A549 (cell line): ENCODE measurements around the gene HSPB1. TPM values are rescaled to one million over a fixed set of nuclear protein-coding genes. Genes with fewer than 3 reads are reported as not detected.

Experiments
- ATAC-seq, 2 experiments: fragments of 200-7000 bp in 1 of 2; fragments of >200 bp in 1 of 2; cut with Nextera tagmentation in 1 of 2; cut with Tn5 transposase in 1 of 2; 3 replicates each; pipeline versions ENCODE4 v1.8.0 to v1.9.1; 2018 to 2020; ENCODE audit warnings: mild to moderate bottlenecking in 1 of 2, moderate library complexity in 1 of 2
- CTCF ChIA-PET: fragments of 300-600 bp; sonication (Branson Sonifier 250); formaldehyde crosslinking; extraction: SDS; loops from one replicate; lab custom pipeline; 2021; ENCODE audit warnings: antibody characterized with exemption, inconsistent platforms; lab: Yijun Ruan, JAX
- POLR2A ChIA-PET: fragments of 350-600 bp; formaldehyde crosslinking; extraction: SDS; loops from one replicate; lab custom pipeline; 2021; ENCODE audit warnings: antibody characterized with exemption, inconsistent platforms; lab: Yijun Ruan, JAX
- DNase-seq, 2 experiments: peaks; one replicate each; pipeline versions ENCODE4 v3.0.0 to v3.0.0-alpha.2; 2011 to 2016; ENCODE audit warnings: low read depth in 1 of 2, low spot score in 1 of 2
- FAIRE-seq: peaks from 2 replicates; lab custom pipeline; 2011; peaks lifted over from hg19 to GRCh38; lab: Jason Lieb, UNC
- H3K27ac ChIP-seq, 2 experiments: fragments of >200 bp; sonication (Bioruptor Twin); formaldehyde crosslinking; 3 replicates each; pipeline ENCODE4 v1.5.1; 2016 to 2017
- H3K4me1 ChIP-seq: fragments of >200 bp; sonication (Bioruptor Twin); formaldehyde crosslinking; 3 replicates; pipeline ENCODE4 v1.6.1; 2016
- H3K4me2 ChIP-seq: fragments of >200 bp; sonication (Bioruptor Twin); formaldehyde crosslinking; 3 replicates; pipeline ENCODE4 v1.6.1; 2016
- H3K4me3 ChIP-seq: fragments of >200 bp; sonication (Bioruptor Twin); formaldehyde crosslinking; 3 replicates; pipeline ENCODE4 v1.5.1; 2016
- H3K9me3 ChIP-seq: fragments of >200 bp; sonication (Bioruptor Twin); formaldehyde crosslinking; 3 replicates; pipeline ENCODE4 v1.6.1; 2016
- ATOH8 ChIP-seq: fragments of 250-450 bp; sonication (Bioruptor Pico); IDR thresholded peaks from 2 replicates; pipeline ENCODE4 v1.5.0; 2020; ENCODE audit warnings: low read depth, mild to moderate bottlenecking, moderate library complexity
- BHLHE40 ChIP-seq: IDR thresholded peaks from 2 replicates; pipeline ENCODE4 v1.6.1; 2012; ENCODE audit warnings: low read depth, low read length, inconsistent platforms
- CEBPB ChIP-seq, 2 experiments: fragments of >200 bp in 1 of 2; sonication (Bioruptor Twin) in 1 of 2; formaldehyde crosslinking in 1 of 2; IDR thresholded peaks; 2 replicates each; pipeline ENCODE4 v1.6.1; 2012 to 2016
- CHD2 ChIP-seq: fragments of 150-350 bp; IDR thresholded peaks from 2 replicates; pipeline ENCODE4 v1.6.1; 2014; ENCODE audit warnings: low read length; ENCODE audit not compliant: partially characterized antibody
- E2F6 ChIP-seq: IDR thresholded peaks from 2 replicates; pipeline ENCODE4 v1.6.1; 2012; ENCODE audit warnings: low read depth, borderline replicate concordance
- ELK1 ChIP-seq: fragments of 150-350 bp; IDR thresholded peaks from 2 replicates; pipeline ENCODE4 v1.6.1; 2014; ENCODE audit warnings: low read depth, mild to moderate bottlenecking, low read length
- EP300 ChIP-seq, 2 experiments: fragments of >200 bp; sonication (Bioruptor Twin); formaldehyde crosslinking; IDR thresholded peaks; 2 replicates in 1 of 2; 3 replicates in 1 of 2; pipeline ENCODE4 v1.6.1; 2016 to 2017
- ESRRA ChIP-seq: fragments of 150-350 bp; IDR thresholded peaks from 2 replicates; pipeline ENCODE4 v1.6.1; 2014; ENCODE audit warnings: mild to moderate bottlenecking, low read length, borderline replicate concordance
- FOSB ChIP-seq: fragments of 250-450 bp; sonication (Bioruptor Pico); IDR thresholded peaks from 2 replicates; pipeline ENCODE4 v1.5.0; 2020; ENCODE audit warnings: mild to moderate bottlenecking, moderate library complexity
- FOSL2 ChIP-seq, 2 experiments: fragments of 450-650 bp in 1 of 2; fragments of >200 bp in 1 of 2; sonication (Bioruptor Twin) in 1 of 2; formaldehyde crosslinking; IDR thresholded peaks; 2 replicates each; pipeline versions ENCODE4 v1.5.0 to v1.6.1; 2016 to 2020; ENCODE audit warnings: mild to moderate bottlenecking in 1 of 2, moderate library complexity in 1 of 2
- HEYL ChIP-seq: fragments of 250-450 bp; sonication (Bioruptor Pico); IDR thresholded peaks from 2 replicates; pipeline ENCODE4 v1.8.0; 2021; ENCODE audit warnings: mild to moderate bottlenecking, moderate library complexity
- HMGXB4 ChIP-seq: fragments of 250-450 bp; sonication (Bioruptor Pico); IDR thresholded peaks from 2 replicates; pipeline ENCODE4 v1.5.0; 2021; ENCODE audit warnings: mild to moderate bottlenecking, moderate library complexity, borderline replicate concordance
- HOXA7 ChIP-seq: fragments of 250-450 bp; sonication (Bioruptor Pico); IDR thresholded peaks from 2 replicates; pipeline ENCODE4 v1.5.0; 2020; ENCODE audit warnings: mild to moderate bottlenecking, moderate library complexity
- HOXB13 ChIP-seq: fragments of 250-450 bp; sonication (Bioruptor Pico); IDR thresholded peaks from 2 replicates; pipeline ENCODE4 v1.5.0; 2020; ENCODE audit warnings: low read depth, mild to moderate bottlenecking, moderate library complexity
- HOXB5 ChIP-seq: fragments of 250-450 bp; sonication (Bioruptor Pico); IDR thresholded peaks from 2 replicates; pipeline ENCODE4 v1.5.0; 2020; ENCODE audit warnings: mild to moderate bottlenecking, moderate library complexity
- JUN ChIP-seq, 2 experiments: fragments of >200 bp; sonication (Bioruptor Twin); formaldehyde crosslinking; IDR thresholded peaks; 2 replicates in 1 of 2; 3 replicates in 1 of 2; pipeline ENCODE4 v1.6.1; 2016 to 2017
- KDM1A ChIP-seq: fragments of 200-600 bp; sonication (generic); IDR thresholded peaks from 2 replicates; pipeline ENCODE4 v1.6.1; 2016; ENCODE audit warnings: low read depth, mild to moderate bottlenecking
- MAX ChIP-seq: IDR thresholded peaks from 2 replicates; pipeline ENCODE4 v1.6.1; 2012
- NFE2L2 ChIP-seq: fragments of 150-350 bp; conservative IDR thresholded peaks from 2 replicates; pipeline ENCODE4 v1.6.1; 2014; ENCODE audit warnings: low read length
- PHF8 ChIP-seq: fragments of 200-600 bp; sonication (generic); IDR thresholded peaks from 2 replicates; pipeline ENCODE4 v1.6.1; 2016; ENCODE audit warnings: low read depth, mild to moderate bottlenecking, antibody characterized with exemption, moderate library complexity, borderline replicate concordance
- RARB ChIP-seq: fragments of 250-450 bp; sonication (Bioruptor Pico); IDR thresholded peaks from 2 replicates; pipeline ENCODE4 v1.8.0; 2021; ENCODE audit warnings: mild to moderate bottlenecking, moderate library complexity
- RCOR1 ChIP-seq: fragments of 150-350 bp; IDR thresholded peaks from 2 replicates; pipeline ENCODE4 v1.6.1; 2014; ENCODE audit warnings: antibody characterized with exemption, low read length, low read depth
- REST ChIP-seq: fragments of 200-600 bp; sonication (generic); IDR thresholded peaks from 2 replicates; pipeline ENCODE4 v1.6.1; 2016; ENCODE audit warnings: antibody characterized with exemption, mild to moderate bottlenecking, moderate library complexity
- RFX5 ChIP-seq: fragments of 450-650 bp; IDR thresholded peaks from 2 replicates; pipeline ENCODE4 v1.7.1; 2014; ENCODE audit warnings: antibody characterized with exemption, mild to moderate bottlenecking, moderate library complexity
- RNF2 ChIP-seq: fragments of 200-600 bp; sonication (generic); IDR thresholded peaks from 2 replicates; pipeline ENCODE4 v1.6.1; 2016; ENCODE audit warnings: low read depth, mild to moderate bottlenecking, antibody characterized with exemption, moderate library complexity, borderline replicate concordance
- SMC3 ChIP-seq: fragments of >200 bp; sonication (Bioruptor Twin); formaldehyde crosslinking; IDR thresholded peaks from 3 replicates; pipeline ENCODE4 v1.6.1; 2018; ENCODE audit warnings: inconsistent platforms
- SREBF2 ChIP-seq: fragments of 450-650 bp; IDR thresholded peaks from 2 replicates; pipeline ENCODE4 v1.6.1; 2014; ENCODE audit warnings: mild to moderate bottlenecking, moderate library complexity
- TFCP2L1 ChIP-seq: fragments of 250-450 bp; sonication (Bioruptor Pico); IDR thresholded peaks from 2 replicates; pipeline ENCODE4 v1.5.0; 2021; ENCODE audit warnings: mild to moderate bottlenecking
- USF2 ChIP-seq: fragments of 450-650 bp; IDR thresholded peaks from 2 replicates; pipeline ENCODE4 v1.6.1; 2014; ENCODE audit warnings: antibody characterized with exemption
- ZFP36 ChIP-seq: fragments of 450-650 bp; IDR thresholded peaks from 2 replicates; pipeline ENCODE4 v1.6.1; 2014; ENCODE audit warnings: borderline replicate concordance; ENCODE audit not compliant: partially characterized antibody
- WGBS: methylation state at CpG from one replicate; pipeline ENCODE4 v1.1.6; 2017; ENCODE audit errors: missing lambda C conversion rate; 5-methylcytosine and 5-hydroxymethylcytosine counted together
- polyA plus RNA-seq, 4 experiments: library from polyadenylated mRNA; depleted of rRNA in 3 of 4; stranded (reverse); fragments of >200 nt; fragmentation: RNase III in 1 of 4; extraction: RNeasy Plus Mini Kit Qiagen cat#74134 plus additional on column Dnase treatment in 1 of 4; gene quantifications; 2 replicates in 3 of 4; 3 replicates in 1 of 4; pipeline ENCODE4 v1.2.3, GENCODE V29; 2011 to 2017

The HSPB1 gene
- polyA plus RNA-seq, 2 of the 4 experiments (the other 2 are of a cell fraction) = 209 to 620 TPM

- Histone ChIP-seq H3K9me3 (no peaks in the 10 kb centered on the region), H3K4me1 (peaks cover 36% of the 10 kb centered on the region), H3K4me2 (peak overlapping the region; percentile 79), H3K4me3 (peak overlapping the region; percentile 55), H3K27ac (peak overlapping the region; percentile 85 to 94)
- FAIRE-seq (no peak), ATAC-seq (peak; percentile 58 to 61), DNase-seq (peak; percentile 85 to 95)
- 7% methylated on average over 16 of the region's 25 CpGs for WGBS
- ChIA-PET CTCF (interaction anchor here (0.6 to 27.1 kb wide), 12 partner anchors 12 to 151 kb away, joined by 3 to 764 read pairs (median 6); partner anchors contain the start of genes HSPB1, YWHAG and ZP3), POLR2A (interaction anchor here (1.0 to 2.8 kb wide), 11 partner anchors 8 to 150 kb away, joined by 3 to 23 read pairs (median 7); partner anchors contain the start of genes HSPB1 and YWHAG)
- no peak for TF ChIP-seq FOSB (CRISPR knock-in tag)
- TF ChIP-seq RNF2 = no peak
- peak; percentile 57 to 93 for TF ChIP-seq CEBPB (IDR thresholded peaks at IDR 0.05)
- TF ChIP-seq ATOH8 (CRISPR knock-in tag) = no peak
- TF ChIP-seq ZFP36 = no peak
- no peak; a peak in 1 of 5 replicates for TF ChIP-seq JUN (IDR thresholded peaks at IDR 0.05)
- TF ChIP-seq EP300 (IDR thresholded peaks at IDR 0.05) = no peak
- no peak for TF ChIP-seq MAX
- no peak for TF ChIP-seq TFCP2L1 (CRISPR knock-in tag)
- TF ChIP-seq RFX5 = no peak
- no peak for TF ChIP-seq RCOR1
- peak; percentile 27; the same call in 1 of the 3 replicates for TF ChIP-seq SMC3
- no peak for TF ChIP-seq HEYL (CRISPR knock-in tag)
- TF ChIP-seq FOSL2 (IDR thresholded peaks at IDR 0.05) = no peak
- no peak for TF ChIP-seq FOSL2 (CRISPR knock-in tag; IDR thresholded peaks at IDR 0.05)
- TF ChIP-seq E2F6 = peak; percentile 11; the same call in 1 of the 2 replicates
- no peak for TF ChIP-seq KDM1A
- TF ChIP-seq BHLHE40 = no peak
- no peak for TF ChIP-seq CHD2
- TF ChIP-seq HOXB13 (CRISPR knock-in tag) = no peak
- no peak for TF ChIP-seq RARB (CRISPR knock-in tag)
- TF ChIP-seq ELK1 = no peak
- TF ChIP-seq ESRRA = peak; percentile 84; the same call in 1 of the 2 replicates
- TF ChIP-seq USF2 = no peak
- no peak for TF ChIP-seq SREBF2
- TF ChIP-seq NFE2L2 = no peak
- TF ChIP-seq HOXA7 (CRISPR knock-in tag) = 0 out of 2 replicates have a peak, but pooled peaks have one; percentile 11
- no peak for TF ChIP-seq PHF8
- TF ChIP-seq REST = no peak
- no peak for TF ChIP-seq HMGXB4
- no peak for TF ChIP-seq HOXB5 (CRISPR knock-in tag)
Observed at GRCh38 chr7:76318488-76319353, 16.2 kb downstream of the HSPB1 start.
